Heart left ventricle (tissue), 16 donors: ENCODE measurements around the gene SERPINA5. TPM values are rescaled to one million over a fixed set of nuclear protein-coding genes. Genes with fewer than 3 reads are reported as not detected.

Experiments
- ATAC-seq, 4 donors: fragments of 200-7000 bp; cut with Tn5 transposase; one replicate each; pipeline ENCODE4 v1.9.1; 2020 to 2022; ENCODE audit warnings: moderate library complexity in 4 of 4, mild to moderate bottlenecking in 3 of 4, moderate number of reproducible peaks in 1 of 4
- DNase-seq, 5 donors: peaks; one replicate each; pipeline ENCODE4 v3.0.0-alpha.2; 2020
- H3K27ac ChIP-seq, 12 donors: fragments of 200-600 bp; sonication (generic) in 4 of 12; one replicate each; pipeline versions ENCODE4 v1.5.0 to v1.8.0; 2016 to 2022; ENCODE audit warnings: mild to moderate bottlenecking in 2 of 12
- H3K27me3 ChIP-seq, 9 donors: fragments of 200-600 bp; sonication (generic) in 2 of 9; one replicate each; pipeline versions ENCODE4 v1.5.1 to v1.8.0; 2016 to 2022; ENCODE audit warnings: mild to moderate bottlenecking in 3 of 9
- H3K36me3 ChIP-seq, 9 donors: fragments of 200-600 bp; sonication (generic) in 2 of 9; one replicate each; pipeline versions ENCODE4 v1.5.0 to v1.8.0; 2018 to 2022; ENCODE audit warnings: mild to moderate bottlenecking in 2 of 9
- H3K4me1 ChIP-seq, 12 donors: fragments of 200-600 bp; sonication (generic) in 4 of 12; one replicate each; pipeline versions ENCODE4 v1.5.0 to v1.8.0; 2016 to 2022; ENCODE audit warnings: mild to moderate bottlenecking in 3 of 12
- H3K4me3 ChIP-seq, 12 donors: fragments of 200-600 bp; sonication (generic) in 4 of 12; one replicate each; pipeline versions ENCODE4 v1.5.0 to v1.8.0; 2017 to 2022; ENCODE audit warnings: mild to moderate bottlenecking in 9 of 12, moderate library complexity in 4 of 12
- H3K9me3 ChIP-seq, 12 donors: fragments of 200-600 bp; sonication (generic) in 4 of 12; one replicate each; pipeline versions ENCODE4 v1.5.0 to v1.8.0; 2016 to 2022; ENCODE audit warnings: mild to moderate bottlenecking in 1 of 12
- CTCF ChIP-seq, 12 donors: fragments of 200-600 bp; sonication (generic) in 4 of 12; IDR thresholded peaks; one replicate each; pipeline versions ENCODE4 v1.5.0 to v1.8.0; 2018 to 2022; ENCODE audit warnings: antibody characterized with exemption in 12 of 12, mild to moderate bottlenecking in 5 of 12
- POLR2A ChIP-seq, 2 donors: fragments of 450-650 bp; IDR thresholded peaks; one replicate each; pipeline ENCODE4 v1.6.1; 2017; ENCODE audit warnings: antibody characterized with exemption in 2 of 2, mild to moderate bottlenecking in 2 of 2, moderate library complexity in 2 of 2
- WGBS, 4 donors: extraction: QIAGEN DNeasy Blood & Tissue Kit in 2 of 4; methylation state at CpG; one replicate each; pipeline versions ENCODE4 v1.1.5 to v1.1.7; 2013 to 2018; 5-methylcytosine and 5-hydroxymethylcytosine counted together
- intact Hi-C, 10 donors: fragments of 100-400 bp; cut with DNase I; formaldehyde crosslinking; loops; one replicate each; pipeline versions ENCODE4 v1.11.1 to v1.14.2; 2022
- polyA plus RNA-seq, 2 donors: library from polyadenylated mRNA; stranded (reverse); fragments of 200-250 nt; gene quantifications; one replicate each; pipeline ENCODE4 v1.2.3, GENCODE V29; 2013
- total RNA-seq, 9 donors: library from RNA; depleted of rRNA in 2 of 9; stranded (reverse); fragments of >200 nt in 2 of 9; fragmentation: NEBNext Ultra II Directional in 3 of 9; extraction: Animal tissue kit (Norgen Biotek cat#: 25700) in 3 of 9; gene quantifications; one replicate each; pipeline versions ENCODE4 v1.1.0 to v1.2.4, GENCODE V29; 2016 to 2023
- donor health status: ischemic (EF 13 %, LVEDD 7.1; RV severe dilation, severe dysfunction).
- donor health status: healthy with polysubstance abuse.
- donor health status: DM: no; HTN: yes; CAD: no.
- donor health status: DM: no; HTN: no; CAD: no.
- donor health status: ischemic (EF 25% LVEDD 6.9; RV normal size, moderate dysfunction).
- donor health status: ischemic (EF 25% LVEDD 5.7; RV mildly dilated, moderate dysfunction).
- donor health status: healthy.
- donor health status: DM: yes; HTN: yes; CAD: no.
- donor health status: ischemic (EF 35%, LVEDD 5.7; RV mildly dilated, moderate dysfunction).
- donor health status: nonischemic (EF 11% LVEDD 7.7; RV severe dilation, severe dysfunction).
- donor health status: DM: yes; HTN: yes; CAD: no.
- donor health status: PGD.
- donor health status: ischemic (EF 29% LVEDD 5.4; RV normal size, mild dysfunction).
- donor health status: nonischemic (EF 23%, LVEDD 6.1; RV moderate dilation, normal function).

The SERPINA5 gene
- total and polyA plus RNA-seq, 11 donors, result 0.54 to 4.5 (median 1.1) TPM

- 83 to 89% (median 87%) methylated on average over 14 of the region's 14 CpGs for WGBS, 4 donors
- Histone ChIP-seq H3K9me3 (peaks cover 0 to 10% (median 0%) of the 10 kb centered on the region in 12 donors), H3K4me1 (no peaks in the 10 kb centered on the region), H3K27ac (no peak overlapping the region), H3K4me3 (no peak overlapping the region), H3K27me3 (peaks cover 0 to 23% (median 6%) of the 10 kb centered on the region in 9 donors), H3K36me3 (no peaks in the 10 kb centered on the region)
- ATAC-seq (peak in 1 of 4 donors; percentile 20), DNase-seq (no peak)
- intact Hi-C loops, result loop anchor here in 1 of 10 donors (10.0 kb wide), 1 partner anchor 114 kb away; no protein-coding TSS in a partner anchor
- TF ChIP-seq CTCF (IDR thresholded peaks at IDR 0.05) (no peak), POLR2A (IDR thresholded peaks at IDR 0.05) (no peak)
Measured at GRCh38 chr14:94548131-94548998, 32.9 kb upstream of the SERPINA5 start.

GRCh38 chr14:94548999-94549985 is 31.9 kb upstream of the SERPINA5 start:
- no peak overlapping the region for H3K4me3 ChIP-seq
- WGBS, 4 donors, result 23 to 31% (median 26%) methylated on average over 23 to 24 of the region's 24 CpGs
- no peaks in the 10 kb centered on the region for H3K36me3 ChIP-seq
- H3K4me1 ChIP-seq, result no peaks in the 10 kb centered on the region
- H3K9me3 ChIP-seq, result peaks cover 0 to 14% (median 2%) of the 10 kb centered on the region in 12 donors
- intact Hi-C loops, result loop anchor here in 1 of 10 donors (10.0 kb wide), 1 partner anchor 114 kb away; no protein-coding TSS in a partner anchor
- peak in 4 of 5 donors; percentile 29 to 76 (median 44) for DNase-seq
- ATAC-seq, result peak in 3 of 4 donors; percentile 60 to 80 (median 75)
- no peak overlapping the region for H3K27ac ChIP-seq
- H3K27me3 ChIP-seq, result peaks cover 0 to 29% (median 6%) of the 10 kb centered on the region in 9 donors
- no peak for TF ChIP-seq POLR2A (IDR thresholded peaks at IDR 0.05)
- peak; percentile 60 to 95 (median 86) for TF ChIP-seq CTCF (IDR thresholded peaks at IDR 0.05)

- peaks cover 0 to 26% (median 5%) of the 10 kb centered on the region in 9 donors for H3K27me3 ChIP-seq
- intact Hi-C loops, result no loop called here
- no peak overlapping the region for H3K4me3 ChIP-seq
- 58 to 77% (median 64%) methylated on average over 8 of the region's 8 CpGs for WGBS, 4 donors
- H3K9me3 ChIP-seq, result peaks cover 0 to 21% (median 9%) of the 10 kb centered on the region in 12 donors
- DNase-seq (no peak), ATAC-seq (no peak)
- TF ChIP-seq POLR2A (IDR thresholded peaks at IDR 0.05), result no peak
- no peak for TF ChIP-seq CTCF (IDR thresholded peaks at IDR 0.05)
- H3K36me3 ChIP-seq, result no peaks in the 10 kb centered on the region
- H3K4me1 ChIP-seq, result no peaks in the 10 kb centered on the region
- no peak overlapping the region for H3K27ac ChIP-seq
Measured at GRCh38 chr14:94550041-94550440, 31.2 kb upstream of the SERPINA5 start.
